Loucy (cell line): ENCODE measurements around the gene CCNF.

ENCODE experiments used
- H2AFZ ChIP-seq: fragments of 200-600 bp; sonication (generic); 2 replicates; pipeline ENCODE4 v1.6.0; 2016; ENCODE audit warnings: antibody characterized with exemption, mild to moderate bottlenecking, low read length, moderate library complexity
- H3F3A ChIP-seq: fragments of 200-600 bp; 2 replicates; pipeline ENCODE4 v1.6.0; 2016; ENCODE audit warnings: antibody characterized with exemption, low read depth, mild to moderate bottlenecking
- H3K27me3 ChIP-seq: fragments of 200-600 bp; sonication (generic); 2 replicates; pipeline ENCODE4 v1.6.1; 2014; ENCODE audit warnings: low read length, mild to moderate bottlenecking; ENCODE audit not compliant: insufficient read depth, poor library complexity, severe bottlenecking
- H3K36me3 ChIP-seq: fragments of 200-600 bp; sonication (generic); 2 replicates; pipeline ENCODE4 v1.6.1; 2016; ENCODE audit warnings: low read length; ENCODE audit not compliant: insufficient read depth
- H3K4me1 ChIP-seq: fragments of 200-600 bp; sonication (generic); 2 replicates; pipeline ENCODE4 v1.5.1; 2014; ENCODE audit warnings: low read length, mild to moderate bottlenecking; ENCODE audit not compliant: insufficient read depth, poor library complexity, severe bottlenecking
- H3K4me2 ChIP-seq: fragments of 200-600 bp; sonication (generic); 2 replicates; pipeline ENCODE4 v1.6.0; 2014; ENCODE audit warnings: antibody characterized with exemption, low read length, low read depth, mild to moderate bottlenecking; ENCODE audit not compliant: poor library complexity, severe bottlenecking
- H3K4me3 ChIP-seq: fragments of 200-600 bp; sonication (generic); 2 replicates; pipeline ENCODE4 v1.5.1; 2014; ENCODE audit warnings: low read length, mild to moderate bottlenecking, mixed read lengths; ENCODE audit not compliant: poor library complexity, severe bottlenecking
- H3K79me2 ChIP-seq: fragments of 200-600 bp; sonication (generic); 2 replicates; pipeline ENCODE4 v1.6.1; 2014; ENCODE audit warnings: low read length; ENCODE audit not compliant: insufficient read depth
- H3K9ac ChIP-seq: fragments of 200-600 bp; sonication (generic); 2 replicates; pipeline ENCODE4 v1.6.0; 2014; ENCODE audit warnings: mild to moderate bottlenecking, low read depth, low read length, moderate library complexity; ENCODE audit not compliant: poor library complexity, severe bottlenecking
- H3K9me2 ChIP-seq: fragments of 200-600 bp; sonication (generic); replicated peaks from 2 replicates; pipeline ENCODE4 v1.6.1; 2016; ENCODE audit warnings: low read depth, low read length, mixed read lengths
- H3K9me3 ChIP-seq: fragments of 200-600 bp; sonication (generic); 2 replicates; pipeline ENCODE4 v1.6.1; 2014; ENCODE audit warnings: mild to moderate bottlenecking, antibody characterized with exemption, low read length, low read depth; ENCODE audit not compliant: insufficient read depth
- H4K20me1 ChIP-seq: fragments of 200-600 bp; sonication (generic); 2 replicates; pipeline ENCODE4 v1.6.0; 2014; ENCODE audit warnings: antibody characterized with exemption, low read length, mild to moderate bottlenecking; ENCODE audit not compliant: insufficient read depth, poor library complexity, severe bottlenecking
- EZH2phosphoT487 ChIP-seq: fragments of 200-600 bp; IDR thresholded peaks from 2 replicates; pipeline ENCODE4 v1.6.1; 2018; ENCODE audit warnings: antibody characterized with exemption, mild to moderate bottlenecking, moderate library complexity, borderline replicate concordance
- TF ChIP-seq, protein P1 (sequence below): fragments of 200-600 bp; sonication (generic); conservative IDR thresholded peaks from 2 replicates; pipeline ENCODE4 v1.5.1; 2014; ENCODE audit warnings: mild to moderate bottlenecking, antibody characterized with exemption, low read length

Gene CCNF

DNA sequence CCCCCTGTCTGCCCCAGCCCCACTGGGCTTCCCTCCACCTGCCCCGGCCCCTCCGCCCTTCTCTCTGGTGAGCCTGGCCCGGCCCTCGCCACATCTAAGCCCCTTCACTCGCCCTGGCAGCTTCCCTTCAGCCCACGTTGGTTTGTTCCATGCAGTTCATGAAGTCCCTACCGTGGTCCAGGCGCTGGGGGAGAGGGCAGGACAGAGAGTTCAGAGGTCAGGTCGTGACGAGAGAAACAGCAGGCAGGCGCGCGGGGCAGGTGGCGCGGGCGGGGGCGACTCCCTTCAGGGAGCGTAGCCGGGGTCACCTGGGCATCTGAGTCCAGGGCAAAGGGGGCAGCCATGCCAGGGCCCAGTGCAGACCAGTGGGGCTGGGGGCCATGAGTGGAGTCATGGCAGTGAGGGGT lies 21.7 kb downstream of the CCNF start:
- H3F3A ChIP-seq, result no peaks in the 10 kb centered on the region
- peaks cover 54% of the 10 kb centered on the region; the same call in 1 of the 2 replicates for H3K36me3 ChIP-seq
- H3K9me2 ChIP-seq, result no peaks in the 10 kb centered on the region
- H3K79me2 ChIP-seq, result no peaks in the 10 kb centered on the region
- H4K20me1 ChIP-seq, result no peaks in the 10 kb centered on the region
- H3K27me3 ChIP-seq, result no peaks in the 10 kb centered on the region
- no peaks in the 10 kb centered on the region for H3K9me3 ChIP-seq
- TF ChIP-seq EZH2phosphoT487, result no peak
- TF ChIP-seq, protein P1, sequence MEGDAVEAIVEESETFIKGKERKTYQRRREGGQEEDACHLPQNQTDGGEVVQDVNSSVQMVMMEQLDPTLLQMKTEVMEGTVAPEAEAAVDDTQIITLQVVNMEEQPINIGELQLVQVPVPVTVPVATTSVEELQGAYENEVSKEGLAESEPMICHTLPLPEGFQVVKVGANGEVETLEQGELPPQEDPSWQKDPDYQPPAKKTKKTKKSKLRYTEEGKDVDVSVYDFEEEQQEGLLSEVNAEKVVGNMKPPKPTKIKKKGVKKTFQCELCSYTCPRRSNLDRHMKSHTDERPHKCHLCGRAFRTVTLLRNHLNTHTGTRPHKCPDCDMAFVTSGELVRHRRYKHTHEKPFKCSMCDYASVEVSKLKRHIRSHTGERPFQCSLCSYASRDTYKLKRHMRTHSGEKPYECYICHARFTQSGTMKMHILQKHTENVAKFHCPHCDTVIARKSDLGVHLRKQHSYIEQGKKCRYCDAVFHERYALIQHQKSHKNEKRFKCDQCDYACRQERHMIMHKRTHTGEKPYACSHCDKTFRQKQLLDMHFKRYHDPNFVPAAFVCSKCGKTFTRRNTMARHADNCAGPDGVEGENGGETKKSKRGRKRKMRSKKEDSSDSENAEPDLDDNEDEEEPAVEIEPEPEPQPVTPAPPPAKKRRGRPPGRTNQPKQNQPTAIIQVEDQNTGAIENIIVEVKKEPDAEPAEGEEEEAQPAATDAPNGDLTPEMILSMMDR, result no peak
- no peak overlapping the region for H3K9ac ChIP-seq
- H2AFZ ChIP-seq, result no peak overlapping the region
- no peak overlapping the region for H3K4me3 ChIP-seq
- no peaks in the 10 kb centered on the region for H3K4me1 ChIP-seq
- no peak overlapping the region for H3K4me2 ChIP-seq

DNA sequence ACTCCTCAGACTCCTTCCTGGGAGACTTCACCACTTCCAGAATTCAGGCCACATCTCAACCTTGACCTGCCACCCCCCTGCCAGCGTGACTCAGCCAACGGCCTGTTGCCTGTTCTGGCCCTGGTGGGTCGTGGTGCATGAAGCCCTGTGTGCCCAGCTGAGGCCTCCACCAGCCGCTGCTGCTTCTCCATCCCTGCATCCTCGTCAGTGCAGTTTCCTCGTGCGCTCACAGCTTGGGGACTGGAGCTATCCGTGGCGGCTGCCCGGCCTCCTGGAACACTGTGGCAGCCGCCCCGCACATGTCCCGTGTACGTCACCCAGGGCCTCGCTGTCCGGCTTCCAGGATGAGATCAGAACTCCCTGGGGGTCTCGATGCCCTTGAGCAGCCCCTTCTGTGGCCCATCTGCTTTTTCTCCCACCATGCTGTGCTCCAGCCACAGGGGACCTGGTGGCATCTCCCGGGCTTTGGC lies 22.6 kb downstream of the CCNF start:
- Histone ChIP-seq H3K4me2 (no peak overlapping the region), H3K36me3 (peaks cover 48% of the 10 kb centered on the region; the same call in 1 of the 2 replicates), H3K9me3 (no peaks in the 10 kb centered on the region), H3K4me1 (no peaks in the 10 kb centered on the region), H3K27me3 (no peaks in the 10 kb centered on the region), H3K79me2 (no peaks in the 10 kb centered on the region), H4K20me1 (no peaks in the 10 kb centered on the region), H3K9ac (no peak overlapping the region), H3K4me3 (no peak overlapping the region), H3F3A (no peaks in the 10 kb centered on the region), H3K9me2 (no peaks in the 10 kb centered on the region), H2AFZ (no peak overlapping the region)
- TF ChIP-seq EZH2phosphoT487, result no peak
- TF ChIP-seq, protein P1, result no peak

DNA sequence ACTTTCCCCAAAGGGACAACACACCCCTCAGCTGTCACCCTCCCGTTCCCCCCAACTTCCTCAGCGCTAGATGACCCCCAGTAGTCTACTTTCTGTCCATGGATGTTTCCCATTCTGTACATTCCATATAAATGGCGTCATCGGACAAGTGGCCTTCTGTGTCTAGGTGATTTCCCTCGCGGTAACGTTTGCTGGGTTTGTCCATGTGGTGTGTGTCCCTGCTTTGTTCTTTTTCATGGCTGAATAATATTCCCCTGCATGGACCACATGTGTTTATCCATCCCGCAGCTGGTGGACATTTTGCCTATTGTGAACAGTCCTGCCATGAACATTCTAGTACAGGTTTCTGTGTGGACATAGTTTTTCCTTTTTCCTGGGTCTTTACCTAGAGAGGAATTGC lies 23.4 kb downstream of the CCNF start:
- TF ChIP-seq, protein P1, result no peak
- no peak for TF ChIP-seq EZH2phosphoT487
- no peaks in the 10 kb centered on the region for H3K79me2 ChIP-seq
- H3K4me3 ChIP-seq, result no peak overlapping the region
- no peaks in the 10 kb centered on the region for H3K9me2 ChIP-seq
- no peaks in the 10 kb centered on the region for H4K20me1 ChIP-seq
- H2AFZ ChIP-seq, result no peak overlapping the region
- H3K4me1 ChIP-seq, result no peaks in the 10 kb centered on the region
- peaks cover 51% of the 10 kb centered on the region; the same call in 1 of the 2 replicates for H3K36me3 ChIP-seq
- no peaks in the 10 kb centered on the region for H3F3A ChIP-seq
- H3K4me2 ChIP-seq, result no peak overlapping the region
- no peak overlapping the region for H3K9ac ChIP-seq
- no peaks in the 10 kb centered on the region for H3K9me3 ChIP-seq
- no peaks in the 10 kb centered on the region for H3K27me3 ChIP-seq
